NK-92 (cell line): ENCODE results near the gene FAM227A.
"Not testable (repeated sequence)": the region's sequence is repeated elsewhere in the genome, so short reads cannot be mapped to it uniquely, and the experiment has no call there.

Experiments used
- DNase-seq: peaks from one replicate; lab custom pipeline; 2025; ENCODE audit not compliant: unreplicated experiment; lab: John Stamatoyannopoulos, UW

Gene FAM227A

DNA sequence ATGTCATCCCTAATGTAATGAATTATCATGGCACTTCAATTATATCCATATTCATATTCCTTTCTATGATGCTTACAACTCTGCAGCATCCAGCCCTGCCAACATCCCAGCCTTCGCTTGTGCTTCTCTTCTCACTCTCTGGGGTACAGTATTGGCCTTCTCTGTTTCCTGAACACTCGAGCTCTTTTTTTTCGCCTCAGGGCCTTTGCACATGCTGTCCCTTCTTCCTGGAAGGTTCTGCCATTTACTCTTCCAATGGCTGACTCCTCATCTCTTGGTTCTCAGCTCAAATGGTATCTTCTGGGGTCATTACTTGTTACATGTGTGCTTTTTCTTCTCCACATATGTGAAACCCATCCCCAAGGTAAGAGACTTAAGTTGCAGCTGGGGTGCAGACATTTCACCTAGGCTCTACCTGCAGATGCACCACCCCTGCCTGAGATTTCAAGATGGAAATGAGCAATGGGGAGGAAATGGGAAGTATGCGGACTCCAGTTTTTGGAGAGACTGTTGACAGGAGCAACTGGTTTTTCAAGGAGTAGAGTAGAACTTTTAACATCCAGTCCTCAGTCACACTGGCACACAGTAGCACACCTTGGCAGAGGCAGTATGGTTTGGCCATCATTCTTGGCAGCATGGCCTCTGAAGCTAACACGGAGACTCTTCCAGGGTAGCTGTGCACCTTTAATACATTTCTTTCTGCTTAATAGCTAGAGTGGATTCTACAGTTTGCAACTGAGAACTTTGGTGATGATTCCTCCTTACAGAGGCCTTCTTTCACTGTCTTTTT is 43.8 kb downstream of the FAM227A start:
- DNase-seq, result no peak

DNA sequence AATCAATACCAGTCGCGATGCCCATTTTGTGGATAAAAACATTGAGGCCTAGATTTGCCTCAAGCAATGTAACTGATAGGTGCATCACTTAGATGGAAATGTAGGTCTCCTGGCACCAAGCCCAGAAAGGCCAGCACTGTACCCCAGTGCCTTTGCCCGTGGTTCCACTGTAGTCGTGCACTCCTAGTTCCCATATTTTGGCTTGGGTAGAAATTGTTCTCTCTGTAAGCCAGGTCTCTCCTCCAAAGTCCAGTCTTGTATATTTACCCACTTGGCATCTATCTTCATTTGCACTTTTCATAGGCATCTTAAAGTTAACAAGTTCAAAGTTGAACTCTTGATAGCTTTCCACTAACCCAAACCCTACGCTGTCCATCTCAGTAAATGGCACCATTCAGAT is 44.6 kb downstream of the FAM227A start:
- DNase-seq, result no peak

DNA sequence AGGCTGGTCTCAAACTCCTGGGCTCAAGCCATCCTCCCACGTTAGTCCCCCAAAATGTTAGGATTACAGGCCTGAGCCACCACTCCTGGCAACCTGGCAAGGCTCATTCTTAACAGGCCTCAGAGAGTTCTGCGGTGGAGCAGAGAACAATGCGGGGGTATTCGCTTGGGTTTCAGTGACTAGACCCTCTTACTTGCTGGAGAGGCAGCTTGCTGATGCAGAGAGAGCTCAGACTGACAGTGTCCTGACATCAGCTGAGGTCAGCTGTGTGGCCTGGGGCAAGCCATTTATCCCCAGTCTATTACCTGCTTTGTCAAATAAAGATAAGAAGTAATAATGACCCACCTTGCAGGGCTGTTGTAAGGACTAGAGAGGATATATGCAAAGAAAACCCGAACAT is 46.0 kb downstream of the FAM227A start:
- DNase-seq, result no peak

DNA sequence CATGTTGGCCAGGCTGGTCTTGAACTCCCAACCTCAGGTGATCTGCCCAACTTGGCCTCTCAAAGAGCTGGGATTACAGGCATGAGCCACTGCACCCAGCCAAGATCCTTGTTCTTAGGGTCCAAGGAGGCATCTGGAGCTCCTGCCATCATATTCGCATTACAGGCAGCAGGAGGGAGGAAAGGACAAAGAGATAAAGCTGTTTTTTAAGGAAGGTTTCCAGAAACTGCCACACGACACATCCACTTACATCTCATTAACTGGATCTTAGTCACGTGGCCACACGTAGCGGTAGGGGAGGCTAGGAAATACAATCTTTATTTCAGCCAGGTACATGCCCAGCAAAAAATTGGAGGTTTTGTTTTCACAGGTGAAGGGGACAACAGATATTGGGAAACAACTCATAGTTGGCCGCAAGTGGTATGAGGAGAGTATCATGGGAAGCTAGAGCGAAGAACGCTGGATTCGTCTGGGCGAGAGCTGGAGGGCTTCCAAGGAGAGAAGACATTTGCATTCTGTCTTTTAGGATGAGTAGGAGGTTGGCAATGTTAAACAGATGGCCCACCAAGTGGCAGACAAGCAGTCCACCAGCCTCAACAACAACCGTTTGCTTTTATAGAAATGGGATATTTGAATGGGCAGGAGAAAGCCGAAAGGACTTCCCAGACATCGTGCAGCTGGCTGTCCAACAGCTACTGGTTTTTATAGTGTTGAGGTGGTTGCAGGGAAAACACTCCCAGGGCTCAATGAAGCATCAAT is 47.0 kb downstream of the FAM227A start:
- no peak for DNase-seq

DNA sequence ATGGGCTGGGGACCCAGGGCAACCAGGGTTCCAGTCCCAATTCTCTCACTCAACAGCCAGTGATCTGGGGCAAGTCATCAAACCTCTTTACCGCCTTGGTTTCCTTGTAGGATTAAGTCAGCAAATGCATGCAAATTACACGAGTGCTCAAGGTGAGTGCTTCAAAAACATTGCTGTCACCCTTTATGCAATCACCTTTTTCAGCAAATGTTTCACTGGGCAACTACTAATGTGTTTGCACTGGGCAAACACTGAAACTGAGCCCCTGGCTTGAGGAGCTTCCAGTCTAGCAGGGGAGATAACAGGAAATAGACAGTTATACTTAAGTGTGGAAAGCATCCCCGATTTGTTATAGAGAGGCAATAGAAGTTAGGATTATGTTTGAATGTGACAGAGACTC is 48.5 kb downstream of the FAM227A start:
- no peak for DNase-seq

DNA sequence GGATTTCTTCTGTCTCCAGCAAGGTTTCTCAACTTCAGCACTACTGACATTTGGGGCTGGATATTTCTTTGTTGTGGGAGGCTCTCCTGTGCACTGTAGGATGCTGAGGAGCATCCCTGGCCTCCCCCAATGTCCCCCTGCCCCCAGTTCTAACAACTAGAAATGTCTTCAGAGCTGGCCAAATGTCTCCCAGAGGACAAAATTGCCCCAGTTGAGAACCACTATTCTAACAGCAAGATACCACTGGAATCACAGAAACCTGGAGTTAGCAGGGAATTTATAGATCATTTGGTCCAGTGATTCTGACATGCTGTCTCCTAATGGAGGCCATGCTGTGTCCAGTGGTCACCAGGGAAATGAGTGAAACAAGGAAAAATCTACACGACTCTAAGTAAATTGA is 54.0 kb downstream of the FAM227A start:
- no peak for DNase-seq

DNA sequence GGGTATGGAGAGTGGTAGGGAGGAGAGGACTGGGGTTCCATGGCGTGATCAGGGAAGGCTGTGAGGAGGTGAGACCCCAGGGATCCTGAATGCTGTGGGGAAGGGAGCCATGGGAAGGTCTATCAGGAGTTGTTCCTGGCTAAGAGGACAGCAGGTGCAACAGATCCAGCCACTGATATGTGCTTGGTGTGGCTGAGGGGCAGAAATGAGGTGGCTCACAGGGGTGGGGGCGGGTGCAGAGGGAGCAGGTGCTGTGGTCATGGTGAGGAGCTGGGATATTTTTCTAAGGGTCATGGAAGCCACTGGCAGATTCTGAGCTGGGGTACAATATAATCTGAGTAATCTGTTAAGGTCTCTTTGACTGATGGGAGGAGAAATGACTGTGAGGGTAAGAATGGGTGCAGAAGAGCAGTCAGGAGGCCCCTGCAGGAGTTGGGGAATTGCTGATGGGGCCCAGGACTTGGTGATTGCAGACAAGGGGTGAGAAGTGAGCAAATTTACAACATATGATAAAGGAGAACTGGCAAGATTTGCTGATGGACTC is 54.9 kb downstream of the FAM227A start:
- no peak for DNase-seq

DNA sequence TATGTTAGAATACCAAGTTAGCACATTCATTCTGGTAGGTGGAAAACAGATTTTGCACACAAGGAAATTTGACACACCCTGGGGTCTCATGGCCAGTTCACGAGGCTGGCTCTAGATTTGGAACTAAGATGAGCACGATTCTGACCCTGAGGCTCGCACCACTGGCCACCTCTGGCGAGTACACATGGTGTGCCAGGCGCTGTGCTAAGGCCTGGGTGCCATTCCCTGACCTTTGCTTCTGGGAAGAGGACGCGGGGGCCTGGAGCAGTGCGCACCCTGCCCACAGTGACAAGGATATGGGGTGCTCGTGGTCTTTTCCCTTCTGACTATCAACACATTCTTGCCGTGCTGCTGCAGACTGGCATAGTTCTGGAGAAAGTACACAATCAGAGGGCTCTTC is 56.7 kb downstream of the FAM227A start:
- DNase-seq, result no peak

DNA sequence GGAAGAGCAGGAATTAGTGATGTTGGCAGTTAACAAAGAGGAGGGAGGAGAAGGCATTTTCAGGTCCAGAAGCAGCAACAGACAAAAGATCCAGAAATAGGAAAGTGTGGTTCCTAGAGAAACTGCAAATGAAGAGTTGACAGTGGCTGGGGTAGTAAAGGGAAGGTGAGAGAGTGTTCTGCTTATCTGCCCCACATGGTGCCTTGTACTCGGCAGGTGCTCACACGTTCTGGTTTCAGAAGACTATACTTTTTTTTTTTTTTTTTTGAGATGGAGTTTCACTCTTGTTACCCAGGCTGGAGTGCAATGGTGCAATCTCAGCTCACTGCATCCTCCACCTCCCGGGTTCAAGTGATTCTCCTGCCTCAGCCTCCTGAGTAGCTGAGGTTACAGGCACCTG is 73.3 kb downstream of the FAM227A start:
- not testable (repeated sequence) for DNase-seq

DNA sequence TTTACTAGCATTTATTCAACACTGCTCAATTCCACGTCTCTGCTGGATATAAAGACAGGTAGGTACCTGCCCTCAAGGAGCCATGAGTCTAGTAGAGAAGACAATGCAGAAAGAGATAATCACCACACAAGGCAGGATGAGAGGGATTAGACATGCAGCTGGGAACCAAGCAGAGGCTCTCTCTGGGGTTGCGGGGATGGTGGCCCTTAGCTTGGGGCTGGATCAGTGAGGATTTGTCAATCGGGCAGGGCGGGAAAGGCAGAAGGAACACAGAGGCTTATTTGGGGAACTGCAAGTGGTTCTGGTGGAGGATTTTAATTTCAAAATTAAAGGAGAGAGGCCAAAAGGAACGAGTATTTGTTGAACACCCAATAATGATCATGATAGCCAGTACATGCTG is 77.7 kb downstream of the FAM227A start:
- no peak for DNase-seq

DNA sequence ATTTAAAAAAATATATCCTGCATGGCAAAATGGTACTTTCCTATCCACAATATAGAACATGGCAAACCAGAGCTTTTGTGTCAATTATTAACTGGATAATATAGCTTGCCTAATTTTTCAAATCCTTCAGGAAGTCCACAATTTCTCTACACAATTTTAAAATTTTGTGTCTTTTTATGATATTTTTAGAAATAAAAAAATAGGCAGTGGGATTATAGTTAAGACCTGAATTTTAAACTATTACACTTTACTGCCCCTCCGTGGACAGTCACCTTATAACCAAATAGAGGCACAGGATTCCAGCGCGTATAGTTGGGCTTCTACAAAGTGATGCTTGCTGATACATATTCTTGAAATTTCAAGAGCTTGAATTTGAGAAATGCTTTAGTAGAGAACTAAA is 84.1 kb downstream of the FAM227A start:
- no peak for DNase-seq

DNA sequence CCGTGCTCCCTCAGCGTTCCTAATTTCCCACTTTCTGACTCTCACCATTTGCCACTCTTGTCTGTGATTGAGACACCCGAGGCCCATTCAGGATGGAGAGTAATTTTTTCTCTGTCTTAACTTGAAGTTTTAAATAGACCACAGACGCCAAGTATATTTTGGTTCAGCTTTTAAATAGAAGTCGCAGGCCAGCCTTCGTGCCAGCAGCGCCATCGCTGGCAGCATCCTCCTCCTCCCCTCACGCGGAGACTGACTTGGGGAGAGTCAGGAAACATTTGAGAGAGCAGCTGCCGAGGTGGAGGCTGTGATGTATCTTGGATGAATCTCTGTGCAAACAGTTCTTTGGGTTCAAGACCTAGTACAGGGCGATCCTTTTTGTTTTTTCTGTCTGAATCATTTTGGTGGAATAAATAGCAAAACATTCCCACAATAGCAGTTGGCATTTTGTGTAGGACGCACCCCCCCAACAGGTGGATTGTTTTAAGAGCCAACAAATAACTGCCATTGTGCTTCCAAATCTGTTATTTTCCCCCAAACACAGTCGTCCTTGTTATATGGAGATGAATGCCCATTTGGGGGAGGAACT is 85.3 kb downstream of the FAM227A start:
- no peak for DNase-seq

DNA sequence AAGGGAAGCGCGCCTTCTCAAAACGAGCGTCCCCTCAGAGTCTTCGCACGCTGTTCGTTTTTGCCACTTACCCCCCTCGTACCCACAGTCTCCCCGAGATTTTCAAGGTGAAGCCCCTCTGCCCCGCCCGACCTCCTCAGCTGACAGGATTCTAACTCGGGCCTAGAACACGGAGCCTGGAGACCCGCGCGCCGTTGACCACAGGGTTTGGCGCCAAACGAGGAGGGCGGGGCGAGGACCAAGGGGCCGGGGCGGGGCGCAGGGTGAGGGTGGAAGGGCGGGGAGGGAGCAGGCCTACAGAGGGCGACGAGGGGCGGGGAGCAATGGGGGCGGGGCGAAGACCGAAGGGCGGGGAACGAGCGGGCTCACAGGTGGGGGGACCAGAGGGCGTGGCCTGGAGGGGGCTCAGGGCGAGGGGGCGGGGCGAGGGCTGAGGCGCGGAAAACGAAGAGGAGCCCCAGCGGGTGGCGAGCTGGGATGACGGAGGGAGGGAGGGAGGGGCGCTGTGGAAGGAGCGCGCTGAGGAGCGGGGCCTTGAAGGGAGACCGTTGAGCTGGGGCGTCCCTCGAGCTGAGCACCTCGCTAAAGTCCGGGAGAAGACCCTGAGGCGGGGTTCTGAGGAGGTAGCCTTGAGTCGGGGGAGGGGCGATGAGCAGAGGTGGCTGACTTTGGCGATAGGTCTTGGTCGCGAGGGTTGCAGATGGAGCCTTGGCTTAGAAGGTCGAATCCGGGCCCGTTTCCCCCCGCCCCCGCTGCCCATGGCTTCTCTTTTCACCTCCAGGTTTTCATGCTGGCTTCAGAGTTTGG is 86.0 kb downstream of the FAM227A start, which contains the start of gene DMC1:
Gene DMC1 (minus strand): TSS at position 212 of the 807 bp plus-strand sequence. CDS start 1,927 bp downstream, outside the sequence.
- DNase-seq, result peak; percentile 89

DNA sequence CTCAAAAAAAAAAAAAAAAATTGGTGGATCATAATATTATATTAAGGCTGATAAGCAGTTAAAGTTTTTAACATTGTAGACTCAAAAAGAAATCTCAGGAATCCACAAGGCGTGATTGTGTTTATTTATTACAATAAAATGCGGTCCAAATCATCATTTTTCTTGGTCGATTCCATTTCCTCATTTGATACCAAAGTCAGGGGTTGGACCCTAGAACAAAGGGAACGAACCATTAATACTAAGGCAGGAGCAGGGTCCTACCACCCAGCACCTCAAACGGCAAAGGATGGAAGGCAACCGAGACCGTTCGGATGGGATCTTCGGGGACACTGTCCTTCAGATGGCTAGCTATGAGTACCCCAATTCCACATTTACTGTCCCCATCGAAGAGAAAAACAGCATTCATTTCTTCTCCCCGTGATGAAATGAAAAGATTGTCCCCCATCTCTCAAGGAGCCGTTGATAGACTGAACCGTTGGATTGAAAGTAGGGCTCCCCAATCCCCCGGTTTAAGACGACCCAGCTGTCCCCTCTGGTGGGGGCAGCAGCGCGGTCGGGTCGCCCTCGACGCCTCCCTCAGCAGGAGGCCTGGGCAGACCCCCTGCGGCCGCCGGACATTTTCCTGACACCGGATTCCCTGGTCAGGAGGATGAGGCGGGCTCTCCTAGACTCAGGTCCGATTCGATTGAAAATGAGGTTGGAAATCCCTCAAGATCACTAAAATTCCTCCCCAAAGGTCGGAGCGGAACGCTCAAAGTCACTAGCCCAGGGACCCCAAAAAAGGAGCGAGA is 86.8 kb downstream of the FAM227A start:
- no peak for DNase-seq

DNA sequence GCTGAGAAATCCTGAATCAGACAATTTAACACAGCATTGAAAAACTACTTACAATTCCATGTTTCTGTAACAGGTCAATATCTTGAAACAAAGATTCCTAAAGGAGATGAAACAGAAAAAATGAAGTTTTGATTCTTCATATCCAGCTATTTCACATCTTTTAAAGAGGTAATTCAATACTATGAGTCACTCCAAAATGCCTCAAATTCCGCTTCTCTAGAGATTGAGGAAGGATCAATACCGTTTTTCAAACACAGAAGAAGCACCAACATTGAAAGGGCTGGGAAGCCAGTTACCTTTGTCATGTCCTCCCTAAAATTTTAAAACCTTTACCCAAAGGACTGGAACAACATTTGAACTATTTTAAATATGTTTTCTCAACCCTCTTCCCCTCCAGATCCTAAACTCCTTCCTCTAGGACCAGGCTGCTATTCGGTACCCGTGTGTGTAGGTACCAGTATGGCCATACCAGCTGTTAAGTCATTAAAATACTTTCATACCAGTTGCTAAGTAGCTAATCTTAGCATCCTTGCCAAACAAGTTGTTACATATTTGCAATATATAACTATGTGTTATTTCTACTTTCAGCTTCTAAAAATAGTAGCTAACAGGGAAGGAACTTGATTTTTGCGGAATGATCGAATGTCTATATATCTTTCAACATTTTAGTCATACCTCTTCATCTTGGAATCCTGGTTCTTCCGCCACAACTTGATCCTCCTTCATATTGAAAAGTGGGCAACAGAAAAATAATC is 88.5 kb downstream of the FAM227A start:
- no peak for DNase-seq

DNA sequence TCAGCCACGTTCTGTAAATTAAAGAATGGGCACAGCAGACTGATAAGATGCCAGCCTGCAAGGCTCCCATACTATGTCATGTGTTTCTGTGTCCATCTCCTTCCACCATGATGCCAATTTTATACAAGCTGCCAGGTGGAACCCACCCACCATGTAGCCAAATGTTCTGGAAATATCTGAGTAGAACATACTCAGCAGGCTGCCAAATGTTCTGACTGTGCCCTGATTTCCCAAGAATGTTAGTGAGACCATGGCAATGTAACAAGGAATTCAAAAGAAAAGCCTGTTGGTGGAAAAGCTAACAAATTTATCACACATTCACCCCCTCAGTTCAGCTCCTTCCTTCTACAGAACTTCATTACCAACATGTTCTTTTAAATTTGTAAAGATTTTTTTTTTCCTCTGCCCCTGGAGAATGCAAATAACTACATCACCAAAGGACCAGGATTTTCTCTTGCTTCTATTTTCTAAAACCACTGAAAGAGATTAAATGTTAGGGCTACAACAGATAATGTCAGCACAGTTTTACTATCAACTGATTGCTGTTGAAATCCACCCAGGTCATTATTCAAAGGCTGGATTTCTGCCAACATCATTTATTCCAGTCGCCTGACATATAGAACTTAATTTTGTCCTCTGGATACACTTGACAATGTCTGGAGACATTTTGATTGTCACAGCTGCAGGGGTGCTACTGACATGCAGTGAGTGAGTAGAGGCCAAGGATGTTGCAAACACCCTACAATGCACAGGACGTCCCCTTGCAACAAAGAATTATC is 89.3 kb downstream of the FAM227A start:
- DNase-seq, result no peak

DNA sequence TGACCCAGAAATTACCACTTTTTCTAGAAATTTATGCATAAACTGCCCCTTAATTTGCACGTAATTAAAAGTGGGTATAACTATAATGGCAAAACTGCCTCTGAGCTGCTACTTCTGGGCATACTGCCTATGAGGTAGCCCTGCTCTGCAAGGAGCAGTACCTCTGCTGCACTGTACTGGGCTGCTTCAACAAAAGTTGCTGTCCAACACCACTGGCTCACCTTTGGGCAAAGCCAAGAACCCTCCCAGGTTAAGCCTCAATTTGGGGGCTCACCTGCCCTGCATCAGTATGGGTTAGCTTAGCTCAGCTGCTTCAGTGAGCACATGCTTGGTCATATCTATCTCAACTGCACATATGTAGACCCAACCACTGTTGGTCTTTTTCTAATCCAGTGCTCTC is 90.8 kb downstream of the FAM227A start:
- no peak for DNase-seq

DNA sequence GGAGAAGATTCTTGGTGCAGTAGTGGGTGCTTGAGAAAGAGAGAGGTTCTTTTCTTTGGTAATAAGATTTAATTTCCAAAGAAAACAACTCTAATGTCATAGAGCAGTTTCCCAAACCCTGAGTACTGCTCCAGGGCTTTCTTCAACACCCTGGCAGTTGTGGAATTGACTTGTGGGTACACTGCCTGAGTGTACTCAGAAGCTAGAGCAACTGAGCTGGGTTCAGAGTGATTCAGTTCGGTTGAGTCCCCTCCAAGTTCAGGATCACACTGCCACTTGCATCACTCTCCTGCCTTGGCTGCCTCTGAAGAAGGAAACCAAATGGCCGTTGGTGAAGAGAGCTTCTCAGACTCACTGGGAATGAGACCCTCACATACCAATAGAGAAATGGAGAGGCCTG is 91.5 kb downstream of the FAM227A start:
- no peak for DNase-seq

DNA sequence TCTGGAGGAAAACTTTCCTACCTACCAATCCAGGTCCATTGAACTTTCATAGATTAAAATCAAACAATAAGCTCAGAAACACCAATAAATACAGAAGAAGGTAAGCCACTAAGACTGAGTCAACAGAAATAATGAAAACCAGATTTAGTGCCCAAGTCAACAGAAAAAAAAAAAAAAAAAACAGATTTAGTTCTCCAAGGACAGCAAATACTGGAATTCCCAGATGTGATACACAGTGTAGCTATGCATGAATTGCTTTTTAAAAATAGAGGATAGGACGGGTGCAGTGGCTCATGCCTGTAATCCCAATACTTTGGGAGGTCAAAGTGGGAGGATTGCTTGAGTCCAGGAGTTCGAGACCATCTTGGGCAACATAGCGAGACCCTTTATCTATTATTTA is 101.9 kb downstream of the FAM227A start:
- no peak for DNase-seq
